OCI-LY7 (cell line): ENCODE results near the gene CIDEB. TPM values are rescaled to one million over a fixed set of nuclear protein-coding genes. Genes with fewer than 3 reads are reported as not detected.

Experiments
- BruUV-seq: library from RNA; stranded (reverse); fragments of 400-500 nt; replicated peaks from 2 replicates; lab custom pipeline; 2021; lab: Mats Ljungman, UMichigan
- CTCF ChIA-PET: fragments of 300-600 bp; sonication (Branson Sonifier 250); formaldehyde crosslinking; loops from one replicate; lab custom pipeline; 2022; ENCODE audit warnings: antibody characterized with exemption; ENCODE audit not compliant: unreplicated experiment; lab: Charles Lee
- POLR2A ChIA-PET: fragments of 300-600 bp; sonication (Branson Sonifier 250); formaldehyde crosslinking; loops from one replicate; lab custom pipeline; 2022; ENCODE audit warnings: antibody characterized with exemption; lab: Charles Lee
- DNase-seq: peaks from one replicate; pipeline ENCODE4 v3.0.0-alpha.2; 2015; ENCODE audit warnings: low spot score
- H2AFZ ChIP-seq: fragments of 200-600 bp; sonication (generic), shearing (Covaris generic); 2 replicates; pipeline ENCODE4 v1.6.1; 2014; ENCODE audit warnings: mild to moderate bottlenecking, antibody characterized with exemption, low read length, moderate library complexity
- H3K27ac ChIP-seq: fragments of 200-600 bp; sonication (generic); 2 replicates; pipeline ENCODE4 v1.5.1; 2014; ENCODE audit warnings: mixed run types, low read depth, mild to moderate bottlenecking, moderate library complexity, low read length, inconsistent platforms; ENCODE audit not compliant: poor library complexity, severe bottlenecking
- H3K36me3 ChIP-seq: fragments of 200-600 bp; sonication (generic); 2 replicates; pipeline ENCODE4 v1.6.1; 2014; ENCODE audit warnings: mild to moderate bottlenecking, antibody characterized with exemption, low read length, moderate library complexity, mixed read lengths; ENCODE audit not compliant: insufficient read depth
- H3K4me1 ChIP-seq: fragments of 200-600 bp; sonication (generic); 2 replicates; pipeline ENCODE4 v1.5.1; 2014; ENCODE audit warnings: mild to moderate bottlenecking, low read length; ENCODE audit not compliant: insufficient read depth, poor library complexity, severe bottlenecking
- H3K4me2 ChIP-seq: fragments of 200-600 bp; sonication (generic); 2 replicates; pipeline ENCODE4 v1.6.1; 2014; ENCODE audit warnings: mild to moderate bottlenecking, low read length
- H3K4me3 ChIP-seq: fragments of 200-600 bp; sonication (generic); 2 replicates; pipeline ENCODE4 v1.5.1; 2014; ENCODE audit warnings: mild to moderate bottlenecking, low read depth, low read length; ENCODE audit not compliant: poor library complexity, severe bottlenecking
- H3K79me2 ChIP-seq: fragments of 200-600 bp; sonication (generic); 2 replicates; pipeline ENCODE4 v1.6.1; 2016; ENCODE audit warnings: low read depth, mild to moderate bottlenecking, low read length, moderate library complexity, mixed read lengths; ENCODE audit not compliant: insufficient read depth
- H3K9me2 ChIP-seq: fragments of 200-600 bp; sonication (generic); 2 replicates; pipeline ENCODE4 v1.6.1; 2016; ENCODE audit warnings: mild to moderate bottlenecking, low read length, mixed read lengths; ENCODE audit not compliant: insufficient read depth
- H3K9me3 ChIP-seq: fragments of 200-600 bp; sonication (generic); 2 replicates; pipeline ENCODE4 v1.6.1; 2014; ENCODE audit warnings: mild to moderate bottlenecking, mixed run types, low read length, mixed read lengths
- H4K20me1 ChIP-seq: fragments of 200-600 bp; sonication (generic); 2 replicates; pipeline ENCODE4 v1.6.1; 2014; ENCODE audit warnings: mild to moderate bottlenecking, antibody characterized with exemption, low read length, moderate library complexity, mixed read lengths; ENCODE audit not compliant: insufficient read depth
- EZH2phosphoT487 ChIP-seq: fragments of 200-600 bp; sonication (generic); IDR thresholded peaks from 2 replicates; pipeline ENCODE4 v1.6.1; 2018; ENCODE audit warnings: low read depth, borderline replicate concordance, mild to moderate bottlenecking, mixed run types, antibody characterized with exemption, low read length, moderate library complexity, mixed read lengths
- intact Hi-C: fragments of 100-400 bp; cut with micrococcal nuclease; formaldehyde crosslinking; loops from one replicate; pipeline ENCODE4 v1.10.0; 2022; ENCODE audit not compliant: unreplicated experiment
- total RNA-seq, 2 experiments: library from RNA; depleted of rRNA in 1 of 2; stranded (reverse); fragments of >200 nt in 1 of 2; shearing (Covaris generic) in 1 of 2; gene quantifications; 2 replicates each; pipeline ENCODE4 v1.2.3, GENCODE V29; 2014 to 2022
- TF ChIP-seq, protein P1 (sequence below): fragments of 200-600 bp; sonication (generic); conservative IDR thresholded peaks from 2 replicates; pipeline ENCODE4 v1.5.1; 2014; ENCODE audit warnings: mild to moderate bottlenecking, antibody characterized with exemption, low read length, moderate library complexity, mixed read lengths

Gene CIDEB
- total RNA-seq, 2 experiments from 2014 or later: 1.6 TPM; not detected in 1

DNA sequence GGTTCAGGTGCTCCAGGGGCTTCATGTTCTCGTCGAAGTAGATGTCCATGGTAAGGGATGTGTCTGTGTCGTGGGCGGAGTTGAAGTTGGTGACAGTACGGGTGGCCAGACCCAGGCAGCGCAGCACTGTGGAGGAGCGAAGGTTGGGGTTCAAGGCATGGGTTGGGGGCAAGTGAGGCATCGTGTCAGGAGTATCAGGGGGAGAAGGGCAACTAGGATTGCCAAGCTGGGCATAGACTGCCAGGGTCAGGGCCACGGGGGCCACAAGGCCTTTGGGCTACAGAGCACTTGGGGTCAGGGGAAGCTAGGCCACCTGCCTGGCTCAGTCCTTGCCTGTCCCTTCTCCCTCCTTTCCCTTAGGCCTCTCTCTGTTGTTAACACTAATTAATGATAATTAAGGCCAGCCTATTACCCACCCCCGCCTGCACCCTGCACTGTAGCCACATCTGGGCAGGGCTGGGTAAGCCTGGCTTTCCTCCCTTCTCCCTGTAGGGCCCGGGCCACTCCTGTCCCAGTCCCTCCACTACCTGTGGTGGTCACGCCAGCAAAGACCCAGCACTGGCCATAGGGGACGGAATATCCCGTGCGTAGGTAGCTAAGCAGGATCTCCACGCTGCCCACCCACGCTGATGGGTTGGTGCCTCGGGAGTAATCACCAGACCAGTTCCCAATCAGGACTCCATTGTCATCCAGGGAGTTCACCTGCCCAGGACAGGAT, 49.1 kb downstream of the CIDEB start:
- DNase-seq: no peak
- intact Hi-C loops: no loop called here
- BruUV-seq: no TSS peak
- Histone ChIP-seq H3K79me2 (no peaks in the 10 kb centered on the region), H3K4me3 (no peak overlapping the region), H3K9me2 (no peaks in the 10 kb centered on the region), H3K27ac (no peak overlapping the region), H4K20me1 (no peaks in the 10 kb centered on the region), H3K9me3 (no peaks in the 10 kb centered on the region), H2AFZ (no peak overlapping the region), H3K4me2 (no peak overlapping the region), H3K4me1 (peaks cover 3% of the 10 kb centered on the region), H3K36me3 (no peaks in the 10 kb centered on the region)
- POLR2A ChIA-PET: no interaction called here
- TF ChIP-seq, protein P1, sequence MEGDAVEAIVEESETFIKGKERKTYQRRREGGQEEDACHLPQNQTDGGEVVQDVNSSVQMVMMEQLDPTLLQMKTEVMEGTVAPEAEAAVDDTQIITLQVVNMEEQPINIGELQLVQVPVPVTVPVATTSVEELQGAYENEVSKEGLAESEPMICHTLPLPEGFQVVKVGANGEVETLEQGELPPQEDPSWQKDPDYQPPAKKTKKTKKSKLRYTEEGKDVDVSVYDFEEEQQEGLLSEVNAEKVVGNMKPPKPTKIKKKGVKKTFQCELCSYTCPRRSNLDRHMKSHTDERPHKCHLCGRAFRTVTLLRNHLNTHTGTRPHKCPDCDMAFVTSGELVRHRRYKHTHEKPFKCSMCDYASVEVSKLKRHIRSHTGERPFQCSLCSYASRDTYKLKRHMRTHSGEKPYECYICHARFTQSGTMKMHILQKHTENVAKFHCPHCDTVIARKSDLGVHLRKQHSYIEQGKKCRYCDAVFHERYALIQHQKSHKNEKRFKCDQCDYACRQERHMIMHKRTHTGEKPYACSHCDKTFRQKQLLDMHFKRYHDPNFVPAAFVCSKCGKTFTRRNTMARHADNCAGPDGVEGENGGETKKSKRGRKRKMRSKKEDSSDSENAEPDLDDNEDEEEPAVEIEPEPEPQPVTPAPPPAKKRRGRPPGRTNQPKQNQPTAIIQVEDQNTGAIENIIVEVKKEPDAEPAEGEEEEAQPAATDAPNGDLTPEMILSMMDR: no peak
- no peak for TF ChIP-seq EZH2phosphoT487
- CTCF ChIA-PET: no interaction called here

- Histone ChIP-seq H3K4me3 (no peak overlapping the region), H3K4me1 (no peaks in the 10 kb centered on the region), H3K36me3 (no peaks in the 10 kb centered on the region), H4K20me1 (no peaks in the 10 kb centered on the region), H3K27ac (no peak overlapping the region), H3K9me3 (no peaks in the 10 kb centered on the region), H2AFZ (no peak overlapping the region), H3K79me2 (no peaks in the 10 kb centered on the region), H3K4me2 (no peak overlapping the region), H3K9me2 (no peaks in the 10 kb centered on the region)
- DNase-seq: no peak
- no TSS peak for BruUV-seq
- ChIA-PET POLR2A (no interaction called here), CTCF (no interaction called here)
- intact Hi-C loops: no loop called here
- no peak for TF ChIP-seq EZH2phosphoT487
- TF ChIP-seq, protein P1: no peak
Measured at GRCh38 chr14:24258119-24258518, 49.7 kb downstream of the CIDEB start.

DNA sequence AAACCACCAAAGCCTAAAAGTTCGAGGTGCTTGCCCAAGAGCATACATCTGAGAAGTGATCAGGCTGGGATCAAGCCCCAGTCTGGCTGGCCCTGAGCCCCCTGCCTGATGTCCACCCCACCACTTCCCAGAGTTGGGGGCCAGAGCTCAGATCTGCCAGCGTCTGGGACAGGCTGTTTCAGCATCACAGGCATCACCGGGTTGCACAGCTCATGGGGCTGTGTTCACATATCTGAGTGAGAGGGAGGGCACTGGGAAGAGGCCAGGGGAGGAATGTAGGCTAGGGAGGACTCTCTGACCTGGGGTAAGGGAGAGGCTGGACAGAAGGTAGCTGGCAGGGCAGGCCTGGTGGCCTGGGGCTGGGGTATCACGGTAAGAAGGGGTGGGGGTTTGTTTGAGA, 50.8 kb downstream of the CIDEB start:
- POLR2A ChIA-PET: interaction anchor here (1.1 kb wide), 1 partner anchor 13 kb away, joined by 3 read pairs; no protein-coding TSS in a partner anchor
- intact Hi-C loops: no loop called here

More for the DNA sequence above, 50.8 kb downstream of the CIDEB start:
- H2AFZ ChIP-seq: no peak overlapping the region
- CTCF ChIA-PET: no interaction called here
- no peaks in the 10 kb centered on the region for H3K4me1 ChIP-seq
- TF ChIP-seq, protein P1: no peak
- no peak for TF ChIP-seq EZH2phosphoT487
- H3K36me3 ChIP-seq: no peaks in the 10 kb centered on the region
- no peak for DNase-seq
- no peak overlapping the region for H3K4me2 ChIP-seq
- no peak overlapping the region for H3K4me3 ChIP-seq
- H3K9me2 ChIP-seq: no peaks in the 10 kb centered on the region
- H4K20me1 ChIP-seq: no peaks in the 10 kb centered on the region
- no TSS peak for BruUV-seq
- H3K79me2 ChIP-seq: no peaks in the 10 kb centered on the region
- H3K9me3 ChIP-seq: no peaks in the 10 kb centered on the region
- no peak overlapping the region for H3K27ac ChIP-seq
